Effector CD8-positive, alpha-beta T cell (primary cell): ENCODE data around the gene CLSTN2.

ENCODE experiments used
- DNase-seq: peaks from one replicate; lab custom pipeline; 2025; lab: John Stamatoyannopoulos, UW

CLSTN2 gene

GRCh38 chr3:140187028-140187427 is 252.0 kb downstream of the CLSTN2 start:
- DNase-seq: no peak

DNA sequence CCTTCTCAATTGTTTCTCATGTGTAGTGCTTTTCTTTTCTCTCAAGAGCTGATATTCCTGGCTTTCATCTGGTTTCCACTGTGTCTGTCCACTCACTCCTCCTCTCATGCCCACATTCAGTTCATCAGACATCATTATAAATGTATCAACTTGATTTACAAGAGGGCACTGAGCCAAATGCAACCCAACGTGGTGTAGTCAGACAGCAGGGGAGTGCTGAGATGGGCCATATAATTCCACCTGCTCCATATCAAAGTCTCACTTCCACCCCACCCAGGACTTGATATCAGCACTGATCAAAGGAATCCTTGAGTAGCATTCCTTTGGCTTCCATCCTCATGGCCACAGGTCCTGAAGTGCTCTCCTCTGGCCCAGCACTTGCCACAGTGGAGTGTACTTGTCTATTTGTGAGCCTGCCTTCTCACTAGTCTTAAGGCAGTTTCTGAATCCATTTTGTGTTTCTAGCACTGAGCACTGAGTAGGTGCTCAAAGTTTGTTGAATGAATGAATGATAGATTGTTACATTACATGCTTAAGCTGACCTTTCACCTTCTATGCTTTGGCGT is 252.8 kb downstream of the CLSTN2 start:
- no peak for DNase-seq

DNA sequence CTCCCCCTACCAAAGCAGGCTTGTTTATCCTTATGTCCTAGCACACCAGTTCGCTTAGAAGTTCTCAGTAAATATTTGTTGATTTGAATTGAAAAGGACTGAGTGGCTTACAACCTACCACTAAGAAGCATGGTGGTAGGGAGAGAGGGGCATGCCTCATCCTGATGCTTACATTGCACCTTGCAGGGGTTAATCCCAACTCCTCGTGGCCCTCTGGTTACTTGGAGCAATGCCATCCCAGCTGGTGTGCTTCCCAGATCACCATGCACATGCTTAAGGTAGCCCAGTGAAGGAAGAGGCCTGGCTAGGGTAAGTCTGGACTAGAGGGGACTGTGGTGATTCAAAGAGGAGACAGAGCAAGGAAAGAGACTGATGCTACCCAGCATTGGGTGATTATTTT is 253.3 kb downstream of the CLSTN2 start:
- DNase-seq: no peak

- no peak for DNase-seq
Observed at GRCh38 chr3:140189267-140189666, 254.3 kb downstream of the CLSTN2 start.

- no peak for DNase-seq
Observed at GRCh38 chr3:140189976-140190375, 255.0 kb downstream of the CLSTN2 start.

DNA sequence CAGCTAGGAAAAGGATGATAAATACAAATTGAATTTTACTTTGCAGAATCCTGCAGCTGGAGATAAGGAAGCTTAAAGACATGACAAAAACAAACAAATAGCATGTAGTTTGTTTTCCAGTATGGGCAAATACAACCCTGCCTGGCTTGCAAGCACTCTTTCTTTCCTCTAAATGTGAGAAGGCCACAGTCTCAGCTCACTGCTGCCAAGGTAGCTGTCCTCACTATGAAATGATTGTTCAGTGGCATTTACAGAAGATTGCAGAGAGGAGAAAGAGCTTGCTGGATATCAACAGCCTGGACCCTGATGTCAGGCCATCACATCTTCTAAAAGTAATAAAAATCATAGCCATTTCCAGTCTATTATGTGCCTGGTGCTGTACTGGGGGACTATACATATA is 262.0 kb downstream of the CLSTN2 start:
- no peak for DNase-seq

- DNase-seq: no peak
Observed at GRCh38 chr3:140198242-140198641, 263.3 kb downstream of the CLSTN2 start.

DNA sequence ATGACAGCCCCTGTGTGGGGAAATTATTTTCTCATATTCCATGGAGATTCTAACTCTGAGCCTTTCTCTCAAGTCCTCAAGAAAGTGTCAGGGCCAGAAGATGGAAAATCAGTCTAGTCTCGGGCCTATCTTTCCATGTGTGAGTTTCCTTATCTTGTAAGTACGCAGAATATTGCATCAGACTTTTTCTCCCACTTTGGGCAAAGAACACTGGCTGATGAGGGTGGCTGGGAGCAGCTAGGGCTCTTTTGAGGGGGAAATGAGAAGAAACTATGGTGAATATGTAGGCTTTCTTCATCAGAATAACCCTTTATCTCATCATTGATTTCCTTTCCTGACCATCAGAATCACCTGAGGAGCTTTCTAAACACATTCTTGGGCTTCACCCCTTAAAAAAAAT is 264.0 kb downstream of the CLSTN2 start:
- no peak for DNase-seq

DNA sequence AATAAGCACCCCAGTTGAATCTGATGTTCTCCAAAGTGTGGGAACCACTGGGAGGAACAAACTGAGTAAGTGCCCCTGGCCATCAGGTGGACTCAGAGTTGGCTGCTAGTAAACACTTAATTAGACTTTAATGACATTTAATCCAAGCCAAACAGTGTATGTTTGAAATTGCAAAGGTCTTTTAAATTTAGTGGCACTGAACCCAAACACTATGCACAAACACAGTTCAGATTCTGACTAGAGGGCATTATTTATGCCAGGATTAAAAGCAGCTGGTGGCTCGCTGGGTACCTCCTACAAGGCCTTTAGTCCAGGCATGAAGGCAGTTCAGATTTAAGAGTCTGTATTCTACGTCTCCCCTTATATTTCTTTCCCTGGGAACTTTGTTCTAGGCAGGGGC is 264.8 kb downstream of the CLSTN2 start:
- no peak for DNase-seq

DNA sequence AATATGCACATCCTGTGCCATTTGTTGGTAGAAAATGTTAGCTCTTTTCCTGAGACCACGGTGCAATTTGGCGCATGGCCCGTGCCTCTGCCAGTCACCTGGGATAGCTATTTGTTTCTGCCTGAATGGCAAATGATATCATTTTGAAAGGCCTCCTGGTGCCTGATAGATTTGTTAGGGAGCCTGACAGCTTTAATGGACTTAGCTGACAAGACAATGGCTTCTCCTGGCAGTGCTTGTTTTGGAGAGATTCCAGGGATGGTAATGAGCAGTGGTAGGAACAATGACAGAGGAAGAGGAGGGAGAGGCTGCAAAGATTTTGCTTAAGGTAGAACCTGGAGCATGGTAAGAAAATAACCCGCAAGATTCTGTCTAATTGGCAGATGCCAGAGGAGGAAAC is 268.5 kb downstream of the CLSTN2 start:
- DNase-seq: no peak

GRCh38 chr3:140204271-140204984 is 269.4 kb downstream of the CLSTN2 start:
- no peak for DNase-seq

- DNase-seq: no peak
Observed at GRCh38 chr3:140205598-140205997, 270.6 kb downstream of the CLSTN2 start.

GRCh38 chr3:140206196-140207040 is 271.4 kb downstream of the CLSTN2 start:
- no peak for DNase-seq

DNA sequence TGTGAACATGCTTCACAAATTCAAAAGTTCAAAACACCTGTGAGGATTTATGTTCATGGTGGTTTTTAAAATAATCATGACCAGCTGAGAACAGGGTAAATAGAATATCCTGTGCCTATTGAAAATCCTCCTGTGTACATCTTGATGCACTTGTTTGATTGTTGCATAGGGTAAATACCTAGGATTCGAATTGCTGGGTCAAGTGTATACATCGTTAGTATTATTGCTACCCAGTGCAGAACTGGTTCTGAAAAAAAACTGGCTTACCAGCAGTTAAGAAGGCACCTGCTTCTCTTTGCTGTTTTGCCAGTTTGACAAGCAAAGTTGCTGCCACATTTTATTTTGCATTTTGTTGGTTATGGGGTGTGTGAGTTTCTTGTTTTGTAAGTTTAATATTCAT is 272.6 kb downstream of the CLSTN2 start:
- DNase-seq: no peak

- DNase-seq: no peak
Observed at GRCh38 chr3:140216249-140216648, 281.3 kb downstream of the CLSTN2 start.

- DNase-seq: no peak
Observed at GRCh38 chr3:140219291-140219690, 284.3 kb downstream of the CLSTN2 start.

GRCh38 chr3:140219923-140220452 is 285.0 kb downstream of the CLSTN2 start:
- DNase-seq: no peak

GRCh38 chr3:140223197-140223596 is 288.2 kb downstream of the CLSTN2 start:
- DNase-seq: no peak

- DNase-seq: no peak
Observed at GRCh38 chr3:140223631-140224030, 288.6 kb downstream of the CLSTN2 start.

DNA sequence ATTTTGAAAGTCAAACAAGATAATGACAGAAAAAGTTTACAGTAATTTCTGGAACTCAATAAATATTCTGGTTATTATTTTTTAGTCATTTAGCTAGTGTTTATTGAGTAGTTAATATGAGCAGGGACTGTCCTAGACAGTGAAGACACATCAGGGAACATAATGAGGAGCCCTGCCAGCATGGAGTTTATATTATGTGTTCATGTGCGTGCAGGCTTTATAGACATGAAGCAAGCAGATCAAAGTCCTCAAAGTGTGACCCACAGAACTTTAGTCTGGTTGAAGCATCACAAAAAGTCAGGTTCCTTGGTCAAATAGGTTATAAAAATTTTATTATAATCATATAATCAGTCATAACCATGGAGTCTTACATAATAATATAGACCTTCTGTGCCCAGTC is 289.3 kb downstream of the CLSTN2 start:
- DNase-seq: no peak

- no peak for DNase-seq
Observed at GRCh38 chr3:140225996-140226395, 291.0 kb downstream of the CLSTN2 start.

GRCh38 chr3:140233702-140234101 is 298.7 kb downstream of the CLSTN2 start:
- DNase-seq: no peak

DNA sequence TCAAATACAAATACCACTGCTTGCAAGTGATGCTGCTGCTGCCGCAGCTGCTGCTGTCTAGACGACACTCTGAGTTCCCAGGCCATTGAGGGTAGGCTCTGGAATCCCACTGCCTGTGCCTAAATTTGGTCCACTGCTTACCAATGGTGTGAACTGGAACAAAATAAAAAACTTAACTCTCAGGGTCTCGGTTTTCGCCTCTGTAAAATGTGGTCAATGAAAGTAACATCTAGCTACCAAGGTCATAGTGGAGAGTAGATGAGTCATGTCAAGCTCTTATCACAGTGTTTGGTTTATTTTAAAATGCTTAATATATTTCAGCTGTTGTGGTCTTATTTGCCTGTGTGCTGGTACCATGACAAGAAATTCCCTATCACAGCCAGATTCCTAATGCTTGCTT is 299.3 kb downstream of the CLSTN2 start:
- no peak for DNase-seq
